Neural crest cell (in vitro differentiated cells): ENCODE data around the gene CXCR6. TPM values are rescaled to one million over a fixed set of nuclear protein-coding genes. Genes with fewer than 3 reads are reported as not detected.

Experiments
- DNase-seq: peaks from one replicate; pipeline ENCODE4 v3.0.0; 2021; ENCODE audit warnings: low read depth, mixed read lengths, low spot score
- H3K27ac Mint-ChIP-seq: one replicate; pipeline ENCODE4 v1.8.0; 2021; ENCODE audit warnings: mild to moderate bottlenecking, mixed read lengths; ENCODE audit not compliant: unreplicated experiment
- H3K27me3 Mint-ChIP-seq: 2 replicates; pipeline ENCODE4 v1.8.0; 2021; ENCODE audit warnings: low read depth, mild to moderate bottlenecking, mixed read lengths
- H3K36me3 Mint-ChIP-seq: 2 replicates; pipeline ENCODE4 v1.8.0; 2021; ENCODE audit warnings: low read depth, mild to moderate bottlenecking, mixed read lengths
- H3K4me1 Mint-ChIP-seq: 2 replicates; pipeline ENCODE4 v1.8.0; 2021; ENCODE audit warnings: mixed read lengths
- H3K4me3 Mint-ChIP-seq: one replicate; pipeline ENCODE4 v1.8.0; 2021; ENCODE audit warnings: mild to moderate bottlenecking, mixed read lengths
- H3K9me3 Mint-ChIP-seq: 2 replicates; pipeline ENCODE4 v1.8.0; 2021; ENCODE audit warnings: mixed read lengths
- total RNA-seq: library from RNA; stranded (reverse); gene quantifications from 2 replicates; pipeline ENCODE4 v1.2.1, GENCODE V29; 2021
- TF ChIP-seq, protein P1 (sequence below): fragments of 200-600 bp; sonication (generic); conservative IDR thresholded peaks from 2 replicates; pipeline ENCODE4 v1.5.0; 2021; ENCODE audit warnings: antibody characterized with exemption, mild to moderate bottlenecking

The CXCR6 gene
- total RNA-seq, 1 donor from 2014 or later, result not detected

DNA sequence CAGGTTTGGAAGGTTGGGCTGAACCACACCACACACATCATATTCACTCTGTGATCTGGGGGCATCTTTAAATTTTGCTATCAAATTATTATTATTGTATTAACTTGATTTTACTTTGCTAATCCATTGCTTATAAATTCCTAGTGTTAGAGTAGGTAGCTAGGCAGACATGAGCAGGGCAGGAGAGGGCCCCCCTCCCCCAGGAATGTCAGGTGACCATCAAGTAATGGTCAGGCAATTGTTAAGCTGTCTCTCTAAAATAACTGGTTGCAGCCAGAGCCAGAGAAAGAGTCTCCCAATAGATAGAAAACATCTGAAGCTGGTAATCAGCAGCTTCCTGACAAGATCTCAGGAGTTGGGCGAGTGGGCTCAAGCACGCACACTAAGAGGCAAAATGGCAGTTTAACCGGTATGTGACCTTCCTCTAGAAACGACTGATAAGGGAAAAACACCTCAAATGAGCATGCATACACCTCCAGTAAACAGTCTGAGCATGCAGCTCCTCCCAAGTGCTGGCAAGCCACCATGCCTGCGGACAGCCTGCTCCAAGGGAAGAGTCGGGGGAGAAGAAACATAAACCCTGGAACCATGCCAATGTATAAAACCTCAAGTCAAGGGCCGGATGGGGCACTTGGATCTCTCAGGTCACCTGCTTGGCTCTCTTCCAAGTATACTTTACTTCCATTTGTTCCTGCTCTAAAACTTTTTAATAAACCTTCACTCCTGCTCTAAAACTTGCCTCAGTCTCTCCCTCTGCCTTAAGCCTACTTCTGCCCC, 3.1 kb upstream of the CXCR6 start:
- Mint-ChIP-seq H3K9me3 (no peaks in the 10 kb centered on the region), H3K36me3 (peaks cover 5% of the 10 kb centered on the region), H3K4me3 (no peak overlapping the region), H3K27me3 (no peaks in the 10 kb centered on the region), H3K27ac (no peak overlapping the region), H3K4me1 (no peaks in the 10 kb centered on the region)
- TF ChIP-seq, protein P1, sequence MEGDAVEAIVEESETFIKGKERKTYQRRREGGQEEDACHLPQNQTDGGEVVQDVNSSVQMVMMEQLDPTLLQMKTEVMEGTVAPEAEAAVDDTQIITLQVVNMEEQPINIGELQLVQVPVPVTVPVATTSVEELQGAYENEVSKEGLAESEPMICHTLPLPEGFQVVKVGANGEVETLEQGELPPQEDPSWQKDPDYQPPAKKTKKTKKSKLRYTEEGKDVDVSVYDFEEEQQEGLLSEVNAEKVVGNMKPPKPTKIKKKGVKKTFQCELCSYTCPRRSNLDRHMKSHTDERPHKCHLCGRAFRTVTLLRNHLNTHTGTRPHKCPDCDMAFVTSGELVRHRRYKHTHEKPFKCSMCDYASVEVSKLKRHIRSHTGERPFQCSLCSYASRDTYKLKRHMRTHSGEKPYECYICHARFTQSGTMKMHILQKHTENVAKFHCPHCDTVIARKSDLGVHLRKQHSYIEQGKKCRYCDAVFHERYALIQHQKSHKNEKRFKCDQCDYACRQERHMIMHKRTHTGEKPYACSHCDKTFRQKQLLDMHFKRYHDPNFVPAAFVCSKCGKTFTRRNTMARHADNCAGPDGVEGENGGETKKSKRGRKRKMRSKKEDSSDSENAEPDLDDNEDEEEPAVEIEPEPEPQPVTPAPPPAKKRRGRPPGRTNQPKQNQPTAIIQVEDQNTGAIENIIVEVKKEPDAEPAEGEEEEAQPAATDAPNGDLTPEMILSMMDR, result no peak
- no peak for DNase-seq

DNA sequence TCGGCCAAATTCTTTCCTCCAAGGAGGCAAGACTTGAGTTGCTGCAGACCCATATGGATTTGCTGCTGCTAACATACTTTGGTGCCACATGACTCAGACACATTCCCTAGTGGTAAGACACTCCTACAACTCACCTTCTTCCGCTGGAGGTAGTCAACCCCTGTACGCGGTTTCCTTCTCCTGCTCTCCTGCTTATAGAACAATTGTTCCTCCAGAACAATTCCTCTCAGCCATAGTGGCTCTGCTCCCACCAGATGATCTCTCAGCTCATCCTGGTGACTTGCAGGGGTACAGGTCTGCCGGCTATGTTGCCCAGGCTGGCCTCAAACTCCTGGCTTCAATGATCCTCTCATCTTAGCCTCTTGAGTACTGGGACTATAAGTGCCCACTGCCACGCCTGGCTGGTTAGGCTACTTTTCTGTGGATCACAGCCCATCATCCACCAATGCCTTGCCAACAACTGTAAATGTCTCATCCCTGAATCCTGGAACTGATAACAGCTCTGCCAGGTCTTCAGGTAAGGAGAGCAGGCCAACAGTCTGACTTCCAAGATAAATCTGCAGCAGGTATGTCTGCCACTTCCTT, 2.4 kb upstream of the CXCR6 start:
- Mint-ChIP-seq H3K27me3 (no peaks in the 10 kb centered on the region), H3K4me1 (no peaks in the 10 kb centered on the region), H3K36me3 (no peaks in the 10 kb centered on the region), H3K9me3 (no peaks in the 10 kb centered on the region), H3K27ac (no peak overlapping the region), H3K4me3 (no peak overlapping the region)
- DNase-seq, result no peak
- TF ChIP-seq, protein P1, result no peak

GRCh38 chr3:45942051-45942825, 1.0 kb upstream of the CXCR6 start:
- Mint-ChIP-seq H3K4me3 (no peak overlapping the region), H3K4me1 (no peaks in the 10 kb centered on the region), H3K27me3 (no peaks in the 10 kb centered on the region), H3K36me3 (peaks cover 9% of the 10 kb centered on the region), H3K9me3 (no peaks in the 10 kb centered on the region), H3K27ac (no peak overlapping the region)
- TF ChIP-seq, protein P1, result no peak
- no peak for DNase-seq

DNA sequence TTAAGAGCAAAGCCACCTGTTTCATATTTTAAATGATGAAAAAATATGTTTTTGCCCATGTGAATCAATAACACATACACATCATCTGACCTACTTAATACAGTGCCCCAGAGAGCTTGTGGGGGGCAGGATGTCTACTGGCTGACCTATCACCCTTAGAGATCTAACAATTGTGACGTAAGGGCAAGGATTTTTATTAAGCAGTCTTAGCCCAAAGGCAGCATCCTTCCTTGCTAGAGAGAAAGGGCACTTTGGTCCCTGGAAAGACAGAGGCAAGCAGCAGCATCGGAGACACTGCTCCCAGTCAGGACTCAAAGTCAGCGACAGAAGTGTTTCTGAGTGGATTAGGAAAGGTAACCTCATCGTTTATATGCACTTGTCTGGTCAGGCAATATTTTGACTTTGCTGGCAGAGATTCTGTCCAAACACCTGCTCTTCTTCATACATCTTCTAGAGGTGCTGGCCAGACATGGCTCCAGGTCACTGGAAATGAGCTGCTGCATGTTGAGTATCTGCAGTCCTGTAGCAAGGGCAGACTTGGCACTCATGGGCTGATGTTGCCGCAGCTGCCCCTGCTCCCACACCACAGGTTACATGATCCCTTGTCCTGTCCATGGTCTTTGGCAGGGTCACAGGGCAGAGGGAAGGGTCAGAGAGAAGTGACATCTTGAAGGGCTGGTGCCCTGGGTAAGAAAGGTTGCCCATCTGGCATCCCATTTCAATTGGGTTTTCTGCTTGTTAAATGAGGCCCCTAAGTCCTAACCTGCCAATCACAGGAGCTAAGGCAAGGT, 1.8 kb downstream of the CXCR6 start:
- H3K9me3 Mint-ChIP-seq, result no peaks in the 10 kb centered on the region
- no peak overlapping the region for H3K4me3 Mint-ChIP-seq
- H3K4me1 Mint-ChIP-seq, result no peaks in the 10 kb centered on the region
- TF ChIP-seq, protein P1, result no peak
- H3K27me3 Mint-ChIP-seq, result no peaks in the 10 kb centered on the region
- DNase-seq, result no peak
- no peak overlapping the region for H3K27ac Mint-ChIP-seq
- H3K36me3 Mint-ChIP-seq, result peaks cover 19% of the 10 kb centered on the region

DNA sequence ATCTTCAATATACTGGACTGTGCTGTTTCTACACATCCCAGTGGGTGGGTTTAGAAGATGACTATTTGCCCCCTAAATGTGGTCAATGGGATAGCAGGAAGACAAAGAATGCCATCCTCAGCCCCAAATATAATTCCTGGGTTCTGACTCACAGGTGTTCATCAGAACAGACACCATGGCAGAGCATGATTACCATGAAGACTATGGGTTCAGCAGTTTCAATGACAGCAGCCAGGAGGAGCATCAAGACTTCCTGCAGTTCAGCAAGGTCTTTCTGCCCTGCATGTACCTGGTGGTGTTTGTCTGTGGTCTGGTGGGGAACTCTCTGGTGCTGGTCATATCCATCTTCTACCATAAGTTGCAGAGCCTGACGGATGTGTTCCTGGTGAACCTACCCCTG, 3.0 kb downstream of the CXCR6 start:
- DNase-seq, result no peak
- Mint-ChIP-seq H3K27me3 (no peaks in the 10 kb centered on the region), H3K27ac (no peak overlapping the region), H3K4me1 (no peaks in the 10 kb centered on the region), H3K4me3 (no peak overlapping the region), H3K9me3 (no peaks in the 10 kb centered on the region), H3K36me3 (peaks cover 19% of the 10 kb centered on the region)
- TF ChIP-seq, protein P1, result no peak
